ENCODE results near the gene TP53BP1.

Gene TP53BP1

DNA sequence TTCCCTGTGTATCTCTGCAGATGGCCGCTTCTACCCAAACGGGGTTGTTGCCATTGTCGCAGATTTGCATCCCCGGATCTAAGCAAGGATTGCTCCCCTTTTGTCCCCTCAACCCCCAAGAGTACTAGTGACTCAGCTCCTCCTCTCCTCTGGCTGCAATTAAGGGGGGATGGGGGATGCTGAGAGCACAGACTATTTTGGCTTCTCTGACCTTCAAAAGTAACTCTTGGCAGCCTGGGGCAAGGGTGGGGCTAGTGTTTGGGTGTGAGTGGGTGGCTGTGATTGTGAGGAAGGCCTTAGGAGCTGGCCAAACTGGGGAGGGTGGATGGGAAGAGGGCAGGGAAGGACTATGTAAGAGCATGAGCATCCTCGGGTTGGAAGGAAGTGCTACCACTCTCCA lies 23.2 kb upstream of the TP53BP1 start:
- no peaks in the 10 kb centered on the region for H3K9me3 ChIP-seq (ENCODE audit: control insufficient read depth, low read length)
- peaks cover 20% of the 10 kb centered on the region for H3K4me1 ChIP-seq (ENCODE audit: control insufficient read depth, insufficient read depth, low read length)
- no peak overlapping the region for H3K9ac ChIP-seq (ENCODE audit: low read length)
- no peaks in the 10 kb centered on the region for H3K36me3 ChIP-seq (ENCODE audit: control insufficient read depth, insufficient read depth, low read length)
- peaks cover 31% of the 10 kb centered on the region for H3K27me3 ChIP-seq (ENCODE audit: control insufficient read depth, insufficient read depth, low read length)
- H3K4me3 ChIP-seq (ENCODE audit: low read length), result no peak overlapping the region

DNA sequence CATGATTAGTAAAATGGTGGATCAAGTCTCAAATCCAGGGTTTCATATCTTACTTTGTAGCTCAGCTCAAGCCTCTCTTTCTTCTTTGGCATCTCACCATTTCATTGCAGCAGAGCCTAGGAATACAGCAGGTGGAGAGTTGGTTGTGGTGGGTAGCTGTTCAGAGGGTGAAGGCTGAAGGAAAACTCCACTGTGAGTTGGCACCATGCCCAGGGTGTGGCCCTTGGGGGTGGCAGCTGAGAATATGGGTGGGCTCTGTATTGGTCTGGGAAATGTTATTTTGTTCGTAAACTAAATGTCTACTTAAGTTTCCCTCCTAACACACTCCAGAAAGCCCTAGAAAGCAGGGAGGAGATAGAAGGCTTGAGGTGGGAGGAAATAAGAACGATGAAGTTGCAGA lies 22.8 kb upstream of the TP53BP1 start:
- H3K27me3 ChIP-seq (ENCODE audit: control insufficient read depth, insufficient read depth, low read length), result peaks cover 31% of the 10 kb centered on the region
- no peak overlapping the region for H3K9ac ChIP-seq (ENCODE audit: low read length)
- no peaks in the 10 kb centered on the region for H3K36me3 ChIP-seq (ENCODE audit: control insufficient read depth, insufficient read depth, low read length)
- H3K4me1 ChIP-seq (ENCODE audit: control insufficient read depth, insufficient read depth, low read length), result peaks cover 24% of the 10 kb centered on the region
- H3K4me3 ChIP-seq (ENCODE audit: low read length), result no peak overlapping the region
- no peaks in the 10 kb centered on the region for H3K9me3 ChIP-seq (ENCODE audit: control insufficient read depth, low read length)

DNA sequence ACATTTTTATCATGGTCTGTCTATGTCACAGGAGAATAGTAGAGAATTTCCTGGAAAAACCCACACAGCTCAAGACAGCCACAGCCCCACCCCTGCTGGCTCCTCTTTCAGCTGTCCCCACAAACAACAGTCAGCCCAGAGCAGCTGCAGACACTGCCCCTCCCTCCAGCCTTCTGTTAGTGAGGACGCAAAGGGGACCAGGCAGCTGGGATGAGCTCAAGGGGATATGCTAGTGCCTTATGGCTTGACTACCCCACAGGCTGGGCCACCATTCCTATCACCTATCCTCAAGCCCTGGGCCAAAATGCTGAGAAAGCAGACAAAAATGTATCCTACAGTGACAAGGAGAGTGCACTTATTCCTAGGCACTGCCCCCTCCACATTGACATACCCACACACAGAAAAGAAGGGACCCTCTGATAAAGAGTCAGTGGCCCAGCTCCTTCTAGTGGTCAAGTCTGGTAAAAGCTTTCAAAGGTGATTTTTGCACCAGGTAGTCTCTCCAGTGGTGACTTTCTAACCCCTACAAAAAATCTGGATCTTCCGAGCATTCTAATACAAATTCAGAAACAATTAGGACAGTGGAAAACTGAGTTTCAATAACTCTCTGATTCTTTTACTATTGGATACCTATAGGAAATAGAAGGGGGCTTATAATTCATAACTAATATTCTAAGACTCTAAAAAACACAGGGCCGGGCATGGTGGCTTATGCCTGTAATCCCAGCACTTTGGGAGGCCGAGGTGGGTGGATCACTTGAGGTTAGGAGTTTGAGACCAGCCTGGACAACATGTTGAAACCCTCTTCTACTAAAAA lies 21.5 kb upstream of the TP53BP1 start:
- H3K4me3 ChIP-seq (ENCODE audit: low read length), result no peak overlapping the region
- H3K9ac ChIP-seq (ENCODE audit: low read length), result no peak overlapping the region

GRCh38 chr15:43513550-43513949 lies 20.6 kb upstream of the TP53BP1 start:
- Histone ChIP-seq H3K9me3 (ENCODE audit: control insufficient read depth, low read length) (no peaks in the 10 kb centered on the region), H3K9ac (ENCODE audit: low read length) (no peak overlapping the region), H3K4me3 (ENCODE audit: low read length) (no peak overlapping the region), H3K36me3 (ENCODE audit: control insufficient read depth, insufficient read depth, low read length) (no peaks in the 10 kb centered on the region), H3K4me1 (ENCODE audit: control insufficient read depth, insufficient read depth, low read length) (peaks cover 24% of the 10 kb centered on the region), H3K27me3 (ENCODE audit: control insufficient read depth, insufficient read depth, low read length) (peaks cover 25% of the 10 kb centered on the region)

More for the DNA sequence above, 21.5 kb upstream of the TP53BP1 start:
- Histone ChIP-seq H3K36me3 (ENCODE audit: control insufficient read depth, insufficient read depth, low read length) (no peaks in the 10 kb centered on the region), H3K27me3 (ENCODE audit: control insufficient read depth, insufficient read depth, low read length) (peaks cover 31% of the 10 kb centered on the region), H3K4me1 (ENCODE audit: control insufficient read depth, insufficient read depth, low read length) (peaks cover 24% of the 10 kb centered on the region), H3K9me3 (ENCODE audit: control insufficient read depth, low read length) (no peaks in the 10 kb centered on the region)

- Histone ChIP-seq H3K36me3 (ENCODE audit: control insufficient read depth, insufficient read depth, low read length) (no peaks in the 10 kb centered on the region), H3K9ac (ENCODE audit: low read length) (peak overlapping the region; percentile 3), H3K9me3 (ENCODE audit: control insufficient read depth, low read length) (no peaks in the 10 kb centered on the region)
Observed at GRCh38 chr15:43511012-43511885, 18.3 kb upstream of the TP53BP1 start.

GRCh38 chr15:43510200-43511011 lies 17.4 kb upstream of the TP53BP1 start:
- peak overlapping the region; percentile 75 for H3K4me3 ChIP-seq (ENCODE audit: low read length)
- peaks cover 9% of the 10 kb centered on the region for H3K4me1 ChIP-seq (ENCODE audit: control insufficient read depth, insufficient read depth, low read length)
- H3K9me3 ChIP-seq (ENCODE audit: control insufficient read depth, low read length), result no peaks in the 10 kb centered on the region
- peaks cover 4% of the 10 kb centered on the region for H3K27me3 ChIP-seq (ENCODE audit: control insufficient read depth, insufficient read depth, low read length)
- H3K9ac ChIP-seq (ENCODE audit: low read length), result peak overlapping the region; percentile 73
- no peaks in the 10 kb centered on the region for H3K36me3 ChIP-seq (ENCODE audit: control insufficient read depth, insufficient read depth, low read length)

More at GRCh38 chr15:43511012-43511885, 18.3 kb upstream of the TP53BP1 start:
- Histone ChIP-seq H3K4me1 (ENCODE audit: control insufficient read depth, insufficient read depth, low read length) (peaks cover 14% of the 10 kb centered on the region), H3K4me3 (ENCODE audit: low read length) (peak overlapping the region; percentile 75), H3K27me3 (ENCODE audit: control insufficient read depth, insufficient read depth, low read length) (peaks cover 8% of the 10 kb centered on the region)

DNA sequence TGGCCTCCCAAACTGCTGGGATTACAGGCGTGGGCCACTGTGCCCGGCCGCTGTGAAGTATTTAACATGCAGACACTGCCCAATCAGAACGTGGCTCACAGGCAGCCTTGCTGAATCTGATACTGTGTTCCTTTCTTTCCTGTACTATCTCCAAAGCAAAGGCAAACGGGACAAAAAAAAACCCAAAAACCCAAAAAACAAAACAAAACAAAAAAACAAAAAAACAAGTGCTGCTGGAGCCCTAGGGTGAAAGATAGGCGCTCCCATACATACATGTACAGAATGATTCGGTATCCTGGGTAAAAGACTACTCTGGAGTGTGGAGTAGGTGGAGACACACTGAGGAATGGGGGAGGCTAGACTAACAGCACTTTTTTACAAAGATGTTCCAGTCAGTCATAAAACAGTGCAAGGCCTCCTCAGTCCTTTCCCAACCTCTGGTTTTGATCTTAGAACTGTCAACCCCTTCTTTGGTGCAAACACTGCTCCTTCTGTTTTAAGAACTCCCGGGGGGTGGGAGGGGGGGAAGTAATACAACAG lies 16.8 kb upstream of the TP53BP1 start:
- Histone ChIP-seq H3K27me3 (ENCODE audit: control insufficient read depth, insufficient read depth, low read length) (peaks cover 4% of the 10 kb centered on the region), H3K9me3 (ENCODE audit: control insufficient read depth, low read length) (no peaks in the 10 kb centered on the region), H3K4me1 (ENCODE audit: control insufficient read depth, insufficient read depth, low read length) (peaks cover 9% of the 10 kb centered on the region), H3K9ac (ENCODE audit: low read length) (no peak overlapping the region), H3K4me3 (ENCODE audit: low read length) (no peak overlapping the region), H3K36me3 (ENCODE audit: control insufficient read depth, insufficient read depth, low read length) (no peaks in the 10 kb centered on the region)

GRCh38 chr15:43508991-43509659 lies 16.2 kb upstream of the TP53BP1 start:
- Histone ChIP-seq H3K36me3 (ENCODE audit: control insufficient read depth, insufficient read depth, low read length) (no peaks in the 10 kb centered on the region), H3K9ac (ENCODE audit: low read length) (no peak overlapping the region), H3K27me3 (ENCODE audit: control insufficient read depth, insufficient read depth, low read length) (peaks cover 4% of the 10 kb centered on the region), H3K4me1 (ENCODE audit: control insufficient read depth, insufficient read depth, low read length) (peaks cover 9% of the 10 kb centered on the region), H3K4me3 (ENCODE audit: low read length) (no peak overlapping the region), H3K9me3 (ENCODE audit: control insufficient read depth, low read length) (no peaks in the 10 kb centered on the region)

DNA sequence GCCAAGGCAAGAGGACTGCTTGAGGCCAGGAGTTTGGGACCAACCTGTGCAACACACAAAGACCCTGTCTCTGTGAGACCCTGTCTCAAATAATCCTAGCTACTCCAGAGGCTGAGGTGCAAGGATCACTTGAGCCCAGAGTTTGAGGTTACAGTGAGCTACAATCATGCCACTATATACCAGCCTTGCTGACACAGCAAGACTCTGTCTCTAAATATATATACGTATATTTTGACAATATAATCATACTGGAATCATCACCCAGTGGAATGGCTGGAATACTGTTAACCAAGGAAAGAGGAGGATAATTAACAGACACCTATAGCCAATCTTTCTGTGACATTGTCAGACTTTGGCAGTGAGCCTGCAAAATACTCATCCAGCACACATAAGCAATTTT lies 15.5 kb upstream of the TP53BP1 start:
- H3K9ac ChIP-seq (ENCODE audit: low read length), result no peak overlapping the region

DNA sequence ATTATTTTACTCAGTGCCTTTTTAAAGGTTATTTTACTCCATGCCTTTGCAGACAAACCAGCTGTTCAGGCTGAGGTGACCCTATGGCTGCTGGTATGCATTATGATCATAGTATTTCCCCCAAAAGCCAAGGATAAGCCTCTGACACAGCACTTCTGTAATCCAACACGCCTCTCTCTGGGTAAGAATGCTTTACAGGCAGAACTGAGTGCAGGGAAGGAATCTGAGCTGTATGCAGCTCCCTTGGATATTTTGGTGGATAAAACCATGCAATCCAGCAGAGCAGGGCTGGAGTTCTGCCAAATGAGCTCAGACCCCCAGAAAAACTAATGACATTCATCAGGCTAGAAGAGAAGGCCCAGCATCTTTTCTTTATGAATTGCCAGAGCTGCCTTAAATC lies 12.8 kb upstream of the TP53BP1 start:
- H3K27me3 ChIP-seq (ENCODE audit: control insufficient read depth, insufficient read depth, low read length), result no peaks in the 10 kb centered on the region
- H3K4me1 ChIP-seq (ENCODE audit: control insufficient read depth, insufficient read depth, low read length), result no peaks in the 10 kb centered on the region
- no peak overlapping the region for H3K9ac ChIP-seq (ENCODE audit: low read length)
- H3K36me3 ChIP-seq (ENCODE audit: control insufficient read depth, insufficient read depth, low read length), result no peaks in the 10 kb centered on the region
- no peaks in the 10 kb centered on the region for H3K9me3 ChIP-seq (ENCODE audit: control insufficient read depth, low read length)
- no peak overlapping the region for H3K4me3 ChIP-seq (ENCODE audit: low read length)

More for the DNA sequence above, 15.5 kb upstream of the TP53BP1 start:
- peaks cover 9% of the 10 kb centered on the region for H3K4me1 ChIP-seq (ENCODE audit: control insufficient read depth, insufficient read depth, low read length)
- H3K27me3 ChIP-seq (ENCODE audit: control insufficient read depth, insufficient read depth, low read length), result peaks cover 4% of the 10 kb centered on the region
- no peaks in the 10 kb centered on the region for H3K36me3 ChIP-seq (ENCODE audit: control insufficient read depth, insufficient read depth, low read length)
- no peak overlapping the region for H3K4me3 ChIP-seq (ENCODE audit: low read length)
- no peaks in the 10 kb centered on the region for H3K9me3 ChIP-seq (ENCODE audit: control insufficient read depth, low read length)

GRCh38 chr15:43499635-43500034 lies 6.7 kb upstream of the TP53BP1 start:
- Histone ChIP-seq H3K4me1 (ENCODE audit: control insufficient read depth, insufficient read depth, low read length) (no peaks in the 10 kb centered on the region), H3K4me3 (ENCODE audit: low read length) (no peak overlapping the region), H3K9ac (ENCODE audit: low read length) (no peak overlapping the region), H3K9me3 (ENCODE audit: control insufficient read depth, low read length) (no peaks in the 10 kb centered on the region), H3K36me3 (ENCODE audit: control insufficient read depth, insufficient read depth, low read length) (no peaks in the 10 kb centered on the region), H3K27me3 (ENCODE audit: control insufficient read depth, insufficient read depth, low read length) (no peaks in the 10 kb centered on the region)

All from mucosa of stomach (tissue), 1 donor.